ENCODE results near the gene TMA7B. TPM values are rescaled to one million over a fixed set of nuclear protein-coding genes. Genes with fewer than 3 reads are reported as not detected.

The TMA7B gene
- polyA plus RNA-seq, 1 of the 3 experiments (the other 2 are of a cell fraction), result not detected

GRCh38 chr22:39965748-39966147, 5.6 kb downstream of the TMA7B start:
- Histone ChIP-seq H3K36me3 (replicated peaks in 1 of 2; ENCODE audit: control insufficient read depth in 1 of 2, insufficient read depth in 2 of 2, low read length in 1 of 2) (no peaks in the 10 kb centered on the region), H3K27ac (ENCODE audit: low read depth in 2 of 2, low read length in 1 of 2) (no peak overlapping the region), H2AFZ (ENCODE audit: low read depth) (no peak overlapping the region), H3K9me2 (no peaks in the 10 kb centered on the region), H3K4me2 (no peak overlapping the region), H3K4me3 (ENCODE audit: low read depth in 2 of 2, low read length in 1 of 2) (no peak overlapping the region), H3K79me2 (ENCODE audit: insufficient read depth) (no peaks in the 10 kb centered on the region), H3K27me3 (ENCODE audit: insufficient read depth) (no peaks in the 10 kb centered on the region), H3K4me1 (ENCODE audit: control insufficient read depth in 1 of 2, insufficient read depth in 2 of 2, low read depth in 1 of 2, low read length in 1 of 2) (peaks cover 0 to 5% of the 10 kb centered on the region in 2 experiments; a peak in 2 of 4 replicates), H3K9ac (no peak overlapping the region), H4K20me1 (ENCODE audit: insufficient read depth) (no peaks in the 10 kb centered on the region), H3F3A (replicated peaks; ENCODE audit: insufficient read depth) (peaks cover 7% of the 10 kb centered on the region), H3K9me3 (no peaks in the 10 kb centered on the region)
- ChIA-PET POLR2A (no interaction called here), CTCF (no interaction called here)
- no peak for DNase-seq
- TF ChIP-seq ELF1 (IDR thresholded peaks at IDR 0.05) (no peak), ZBTB33 (IDR thresholded peaks at IDR 0.05; ENCODE audit: borderline replicate concordance, low read depth) (no peak), POLR2AphosphoS5 (IDR thresholded peaks at IDR 0.05; ENCODE audit: low read depth, low read length) (no peak), SMC3 (IDR thresholded peaks at IDR 0.05; ENCODE audit: low read depth, low read length) (no peak), RXRA (IDR thresholded peaks at IDR 0.05; ENCODE audit: borderline replicate concordance, low read depth) (no peak), GATA2 (CRISPR knock-in tag; IDR thresholded peaks at IDR 0.05) (no peak), MEF2A (IDR thresholded peaks at IDR 0.05; ENCODE audit: borderline replicate concordance, low read depth) (no peak), TCF12 (IDR thresholded peaks at IDR 0.05) (no peak), REST (IDR thresholded peaks at IDR 0.05; ENCODE audit: low read depth, low read length) (no peak), NRF1 (IDR thresholded peaks at IDR 0.05; ENCODE audit: low read depth, low read length) (no peak), TAF1 (IDR thresholded peaks at IDR 0.05; ENCODE audit: borderline replicate concordance, low read depth, low read length) (no peak), FOSL2 (IDR thresholded peaks at IDR 0.05; ENCODE audit: borderline replicate concordance, low read depth) (no peak), CTCF (IDR thresholded peaks at IDR 0.05) (no peak), USF2 (IDR thresholded peaks at IDR 0.05; ENCODE audit: borderline replicate concordance, low read depth, low read length) (no peak), RAD21 (IDR thresholded peaks at IDR 0.05; ENCODE audit: low read length) (no peak), TEAD4 (IDR thresholded peaks at IDR 0.05; ENCODE audit: borderline replicate concordance, insufficient read depth) (no peak), CHD2 (IDR thresholded peaks at IDR 0.05; ENCODE audit: low read length, partially characterized antibody) (no peak), PBX3 (IDR thresholded peaks at IDR 0.05) (no peak), IRF3 (IDR thresholded peaks at IDR 0.05; ENCODE audit: low read depth, low read length) (no peak), RFX5 (IDR thresholded peaks at IDR 0.05; ENCODE audit: low read length) (no peak)
- WGBS (ENCODE audit: low lambda C conversion rate), result 67% methylated on average over 3 of the region's 5 CpGs
